Endothelial cell of umbilical vein (primary cell): ENCODE results near the gene BSG. TPM values are rescaled to one million over a fixed set of nuclear protein-coding genes. Genes with fewer than 3 reads are reported as not detected.
"Not testable (repeated sequence)": the region's sequence is repeated elsewhere in the genome, so short reads cannot be mapped to it uniquely, and the experiment has no call there.

Experiments
- BruUV-seq: library from RNA; stranded (reverse); fragments of 400-500 nt; replicated peaks from 2 replicates; lab custom pipeline; 2021; lab: Mats Ljungman, UMichigan
- CTCF ChIA-PET: fragments of 300-600, 350-600 bp; sonication (Branson Sonifier 250); formaldehyde crosslinking; loops from one replicate; lab custom pipeline; 2021; ENCODE audit warnings: antibody characterized with exemption, inconsistent platforms; lab: Charles Lee
- POLR2A ChIA-PET: fragments of 300-600, 350-600 bp; sonication (Branson Sonifier 250); formaldehyde crosslinking; loops from one replicate; lab custom pipeline; 2021; ENCODE audit warnings: antibody characterized with exemption, inconsistent platforms; lab: Charles Lee
- DNase-seq: peaks from one replicate; pipeline ENCODE4 v3.0.0-alpha.2; 2011; ENCODE audit warnings: low read depth, low spot score
- FAIRE-seq: peaks from 2 replicates; lab custom pipeline; 2011; peaks lifted over from hg19 to GRCh38; lab: Jason Lieb, UNC
- H2AFZ ChIP-seq: 2 replicates; pipeline ENCODE4 v1.6.0; 2012; ENCODE audit warnings: low read depth, low read length, control low read depth, inconsistent platforms
- H3K27ac ChIP-seq: 2 replicates; pipeline ENCODE4 v1.5.1; 2011; ENCODE audit warnings: low read depth, mild to moderate bottlenecking, control low read depth, low read length, moderate library complexity; ENCODE audit not compliant: insufficient read depth
- H3K27me3 ChIP-seq, 2 experiments: 2 replicates each; pipeline versions ENCODE4 v1.6.0 to v1.6.1; 2011; ENCODE audit warnings: low read length in 2 of 2, mixed read lengths in 1 of 2; ENCODE audit not compliant: control insufficient read depth in 2 of 2, insufficient read depth in 2 of 2
- H3K36me3 ChIP-seq, 2 experiments: 2 replicates in 1 of 2; 3 replicates in 1 of 2; pipeline ENCODE4 v1.5.1; 2011; ENCODE audit warnings: low read length in 2 of 2, mild to moderate bottlenecking in 1 of 2, moderate library complexity in 1 of 2; ENCODE audit not compliant: control insufficient read depth in 2 of 2, insufficient read depth in 2 of 2; ENCODE audit errors: extremely low read depth in 1 of 2
- H3K4me1 ChIP-seq: 3 replicates; pipeline ENCODE4 v1.5.1; 2011; ENCODE audit warnings: mild to moderate bottlenecking, low read length; ENCODE audit not compliant: control insufficient read depth, insufficient read depth; ENCODE audit errors: extremely low read depth
- H3K4me2 ChIP-seq: 2 replicates; pipeline ENCODE4 v1.6.1; 2011; ENCODE audit warnings: low read length, control low read depth, mixed read lengths; ENCODE audit not compliant: insufficient read depth
- H3K4me3 ChIP-seq, 3 experiments: fragments of 200-600 bp in 1 of 3; sonication (generic), shearing (Covaris generic) in 1 of 3; replicated peaks in 1 of 3; 2 replicates each; pipeline ENCODE4 v1.5.1; 2011 to 2016; ENCODE audit warnings: control low read depth in 3 of 3, low read length in 3 of 3, mild to moderate bottlenecking in 2 of 3, inconsistent platforms in 1 of 3, low read depth in 1 of 3, moderate library complexity in 1 of 3; ENCODE audit not compliant: insufficient read depth in 1 of 3
- H3K79me2 ChIP-seq: 2 replicates; pipeline ENCODE4 v1.6.0; 2012; ENCODE audit warnings: low read length, inconsistent platforms; ENCODE audit not compliant: control insufficient read depth, insufficient read depth
- H3K9ac ChIP-seq: replicated peaks from 2 replicates; pipeline ENCODE3; 2011; ENCODE audit warnings: low read length, control low read depth; ENCODE audit not compliant: insufficient read depth; ENCODE audit errors: extremely low read depth
- H3K9me1 ChIP-seq: replicated peaks from 3 replicates; pipeline ENCODE4 v1.6.0; 2011; ENCODE audit warnings: mild to moderate bottlenecking, low read length; ENCODE audit not compliant: control insufficient read depth, insufficient read depth; ENCODE audit errors: extremely low read depth
- H3K9me3 ChIP-seq: replicated peaks from 2 replicates; pipeline ENCODE4 v1.5.1; 2012; ENCODE audit warnings: low read length, inconsistent platforms; ENCODE audit not compliant: control insufficient read depth, insufficient read depth
- H4K20me1 ChIP-seq: replicated peaks from 2 replicates; pipeline ENCODE3; 2011; ENCODE audit warnings: mild to moderate bottlenecking, low read length; ENCODE audit not compliant: control insufficient read depth, insufficient read depth; ENCODE audit errors: extremely low read depth
- GATA2 ChIP-seq: IDR thresholded peaks from 2 replicates; pipeline ENCODE4 v1.7.0; 2011; ENCODE audit warnings: low read depth, mild to moderate bottlenecking, moderate library complexity, mixed read lengths, low read length; ENCODE audit not compliant: insufficient read length, insufficient read depth
- MAX ChIP-seq: IDR thresholded peaks from 2 replicates; pipeline ENCODE4 v1.6.1; 2011; ENCODE audit not compliant: insufficient read depth, insufficient read length
- MYC ChIP-seq: IDR thresholded peaks from one replicate; pipeline ENCODE4 v1.6.1; 2011; ENCODE audit warnings: mild to moderate bottlenecking, low read depth, low read length
- POLR2A ChIP-seq: IDR thresholded peaks from 2 replicates; pipeline ENCODE4 v1.6.1; 2012; ENCODE audit warnings: low read depth, mild to moderate bottlenecking, control low read depth, low read length
- POLR2AphosphoS5 ChIP-seq: IDR thresholded peaks from 2 replicates; pipeline ENCODE4 v1.6.1; 2012; ENCODE audit warnings: low read depth, mild to moderate bottlenecking, control low read depth, low read length, moderate library complexity; ENCODE audit not compliant: insufficient read depth
- dilution Hi-C: fragments of 300-500 bp; cut with MboI; formaldehyde crosslinking; loops from one replicate; pipeline ENCODE4 v1.15.0; 2019; ENCODE audit warnings: low sequenced_read_pairs; ENCODE audit not compliant: extremely low pct_ligation_motif_present
- intact Hi-C: fragments of 100-400 bp; cut with micrococcal nuclease; formaldehyde crosslinking; loops from one replicate; pipeline ENCODE4 v1.10.0; 2022
- polyA plus RNA-seq, 4 experiments: library from polyadenylated mRNA; depleted of rRNA in 3 of 4; stranded (reverse) in 3 of 4; unstranded in 1 of 4; fragments of >200 nt; gene quantifications; 2 replicates each; pipeline versions ENCODE4 v1.2.1 to v1.2.3, GENCODE V29; 2011 to 2012; ENCODE audit warnings: missing spikeins in 1 of 4
- total RNA-seq: library from RNA; stranded (reverse); gene quantifications from 2 replicates; pipeline ENCODE4 v1.2.3, GENCODE V29; 2021

Gene BSG
- total and polyA plus RNA-seq, 2 donors (not counting 3 experiments of a cell fraction or from before 2014, with no cell fraction given) = 485 to 661 TPM

DNA sequence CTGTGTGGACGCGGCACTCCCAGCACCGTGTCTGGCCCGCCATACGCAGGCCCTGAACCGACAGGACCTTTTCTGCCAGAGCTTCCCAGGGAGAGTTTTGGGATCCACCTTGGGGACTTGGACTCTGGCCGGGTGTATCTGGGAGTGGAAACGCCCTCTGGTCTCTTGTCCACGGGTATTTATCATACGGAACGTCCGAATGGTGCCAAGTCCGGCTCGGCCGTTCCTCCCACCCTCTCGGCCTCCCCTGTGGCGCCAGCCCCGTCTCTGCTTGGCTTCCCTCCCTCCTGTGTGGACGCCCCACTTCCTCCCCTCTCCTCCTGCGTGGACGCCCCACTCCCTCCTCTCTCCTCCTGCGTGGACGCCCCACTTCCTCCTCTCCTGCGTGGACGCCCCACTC is 29.4 kb downstream of the BSG start:
- no TSS peak for BruUV-seq
- no peak for FAIRE-seq
- no peak for TF ChIP-seq MAX
- no peak for TF ChIP-seq POLR2A
- TF ChIP-seq GATA2 = no peak
- TF ChIP-seq POLR2AphosphoS5 = no peak
- no peak overlapping the region for H3K9ac ChIP-seq
- H3K4me2 ChIP-seq = no peak overlapping the region
- no peaks in the 10 kb centered on the region for H4K20me1 ChIP-seq
- no peaks in the 10 kb centered on the region for H3K9me3 ChIP-seq
- H3K4me3 ChIP-seq = no peak overlapping the region
- H2AFZ ChIP-seq = no peak overlapping the region
- CTCF ChIA-PET = no interaction called here
- no peaks in the 10 kb centered on the region for H3K36me3 ChIP-seq
- no peaks in the 10 kb centered on the region for H3K27me3 ChIP-seq
- H3K27ac ChIP-seq = no peak overlapping the region
- H3K4me1 ChIP-seq = no peaks in the 10 kb centered on the region
- intact Hi-C loops (no loop called here), dilution Hi-C loops (no loop called here)
- DNase-seq = no peak
- POLR2A ChIA-PET = no interaction called here
- no peaks in the 10 kb centered on the region for H3K9me1 ChIP-seq
- H3K79me2 ChIP-seq = no peaks in the 10 kb centered on the region

- Histone ChIP-seq H3K9me1 (no peaks in the 10 kb centered on the region), H3K4me1 (no peaks in the 10 kb centered on the region), H3K9me3 (no peaks in the 10 kb centered on the region), H3K79me2 (no peaks in the 10 kb centered on the region), H3K36me3 (no peaks in the 10 kb centered on the region), H4K20me1 (no peaks in the 10 kb centered on the region), H3K9ac (no peak overlapping the region), H3K27ac (no peak overlapping the region), H3K4me2 (no peak overlapping the region), H3K27me3 (no peaks in the 10 kb centered on the region), H2AFZ (no peak overlapping the region), H3K4me3 (no peak overlapping the region)
- DNase-seq (no peak), FAIRE-seq (no peak)
- POLR2A ChIA-PET = no interaction called here
- CTCF ChIA-PET = no interaction called here
- BruUV-seq = no TSS peak
- no peak for TF ChIP-seq MYC
- no peak for TF ChIP-seq POLR2A
- dilution Hi-C loops = no loop called here
- intact Hi-C loops = no loop called here
Observed at GRCh38 chr19:602391-603301, 30.2 kb downstream of the BSG start.

DNA sequence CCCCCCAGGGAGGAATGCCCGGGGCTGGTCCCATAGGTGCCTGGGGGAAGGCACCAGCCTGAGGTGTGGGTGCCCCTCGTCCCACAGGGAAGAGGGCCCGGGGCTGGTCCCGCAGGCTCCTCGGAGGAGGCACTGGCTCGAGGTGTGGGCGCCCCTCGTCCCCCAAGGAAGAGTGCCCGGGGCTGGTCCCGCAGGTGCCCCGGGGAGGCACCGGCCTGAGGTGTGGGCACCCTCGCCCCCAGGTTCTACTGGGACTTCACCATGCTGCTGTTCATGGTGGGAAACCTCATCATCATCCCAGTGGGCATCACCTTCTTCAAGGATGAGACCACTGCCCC is 30.9 kb downstream of the BSG start:
- BruUV-seq, H3K4me2 ChIP-seq, CTCF ChIA-PET, intact Hi-C loops, H4K20me1 ChIP-seq, POLR2A ChIA-PET, FAIRE-seq, H3K9ac ChIP-seq, H2AFZ ChIP-seq, dilution Hi-C loops, H3K27ac ChIP-seq, H3K4me3 ChIP-seq, H3K9me1 ChIP-seq, H3K9me3 ChIP-seq, H3K36me3 ChIP-seq, H3K4me1 ChIP-seq, H3K79me2 ChIP-seq, H3K27me3 ChIP-seq, DNase-seq: not testable (repeated sequence)
